Mesendoderm (in vitro differentiated cells): ENCODE results near the gene SV2A.
"Not testable (repeated sequence)": the region's sequence is repeated elsewhere in the genome, so short reads cannot be mapped to it uniquely, and the experiment has no call there.

Source experiments
- DNase-seq: peaks from one replicate; pipeline ENCODE4 v3.0.0; 2013
- H2AK5ac ChIP-seq: 2 replicates; pipeline ENCODE4 v1.6.1; 2013; ENCODE audit warnings: low read length, inconsistent platforms
- H2BK120ac ChIP-seq: 2 replicates; pipeline ENCODE4 v1.6.1; 2013; ENCODE audit warnings: low read depth, mild to moderate bottlenecking, low read length, moderate library complexity, mixed read lengths
- H2BK15ac ChIP-seq: replicated peaks from 2 replicates; pipeline ENCODE4 v1.6.1; 2013; ENCODE audit warnings: low read depth, mild to moderate bottlenecking, moderate library complexity
- H2BK5ac ChIP-seq: 2 replicates; pipeline ENCODE4 v1.6.1; 2013; ENCODE audit warnings: low read length, inconsistent platforms
- H3K18ac ChIP-seq: 2 replicates; pipeline ENCODE4 v1.6.1; 2013; ENCODE audit warnings: mild to moderate bottlenecking, low read length, mixed read lengths
- H3K23ac ChIP-seq: one replicate; pipeline ENCODE4 v1.6.1; 2013; ENCODE audit warnings: low read length
- H3K27ac ChIP-seq: 2 replicates; pipeline ENCODE4 v1.5.1; 2013; ENCODE audit warnings: low read depth, mild to moderate bottlenecking, inconsistent platforms, low read length, moderate library complexity
- H3K27me3 ChIP-seq: 2 replicates; pipeline ENCODE4 v1.6.1; 2013; ENCODE audit warnings: low read length, control low read depth, mild to moderate bottlenecking, inconsistent platforms; ENCODE audit not compliant: insufficient read depth, poor library complexity
- H3K36me3 ChIP-seq: 2 replicates; pipeline ENCODE4 v1.6.1; 2013; ENCODE audit warnings: low read length, inconsistent platforms; ENCODE audit not compliant: control insufficient read depth, insufficient read depth
- H3K4ac ChIP-seq: one replicate; pipeline ENCODE4 v1.6.1; 2013; ENCODE audit warnings: low read depth, mild to moderate bottlenecking, low read length, moderate library complexity
- H3K4me1 ChIP-seq: 2 replicates; pipeline ENCODE4 v1.6.1; 2013; ENCODE audit warnings: low read depth, low read length, inconsistent platforms; ENCODE audit not compliant: control insufficient read depth
- H3K4me2 ChIP-seq: 2 replicates; pipeline ENCODE4 v1.6.1; 2013; ENCODE audit warnings: low read length
- H3K4me3 ChIP-seq: 2 replicates; pipeline ENCODE4 v1.5.1; 2013; ENCODE audit warnings: mild to moderate bottlenecking, low read length
- H3K56ac ChIP-seq: one replicate; pipeline ENCODE4 v1.6.1; 2013; ENCODE audit warnings: low read length
- H3K79me1 ChIP-seq: 2 replicates; pipeline ENCODE4 v1.6.1; 2013; ENCODE audit warnings: low read length, inconsistent platforms
- H3K79me2 ChIP-seq: 2 replicates; pipeline ENCODE4 v1.6.1; 2013; ENCODE audit warnings: mild to moderate bottlenecking, low read length; ENCODE audit not compliant: control insufficient read depth, insufficient read depth
- H3K9ac ChIP-seq: 2 replicates; pipeline ENCODE4 v1.6.1; 2013; ENCODE audit warnings: low read length, inconsistent platforms
- H4K5ac ChIP-seq: one replicate; pipeline ENCODE4 v1.6.1; 2013; ENCODE audit warnings: low read length
- H4K8ac ChIP-seq: one replicate; pipeline ENCODE4 v1.6.1; 2013; ENCODE audit warnings: low read depth, mild to moderate bottlenecking, control low read depth, low read length, moderate library complexity
- WGBS: extraction: QIAGEN DNeasy Blood & Tissue Kit; methylation state at CpG from one replicate; pipeline ENCODE4 v1.1.7; 2013; ENCODE audit warnings: low lambda C conversion rate, missing lambda C conversion rate; ENCODE audit not compliant: insufficient coverage; ENCODE audit errors: extremely low coverage; 5-methylcytosine and 5-hydroxymethylcytosine counted together

The SV2A gene

GRCh38 chr1:149896575-149896974, 21.1 kb downstream of the SV2A start:
- H2AK5ac ChIP-seq = no peak overlapping the region
- H4K8ac ChIP-seq = no peak overlapping the region
- WGBS = no CpG with 5 or more reads among the region's 4 CpGs
- no peak overlapping the region for H2BK5ac ChIP-seq
- H3K27me3 ChIP-seq = no peaks in the 10 kb centered on the region
- H3K79me2 ChIP-seq = no peaks in the 10 kb centered on the region
- H3K9ac ChIP-seq = no peak overlapping the region
- H3K18ac ChIP-seq = no peak overlapping the region
- no peak overlapping the region for H3K4me3 ChIP-seq
- H2BK15ac ChIP-seq = no peak overlapping the region
- H3K4me2 ChIP-seq = no peak overlapping the region
- H4K5ac ChIP-seq = no peak overlapping the region
- H3K79me1 ChIP-seq = no peaks in the 10 kb centered on the region
- no peak for DNase-seq
- no peak overlapping the region for H3K56ac ChIP-seq
- H2BK120ac ChIP-seq = no peak overlapping the region
- H3K4ac ChIP-seq = no peak overlapping the region
- H3K4me1 ChIP-seq = no peaks in the 10 kb centered on the region
- H3K27ac ChIP-seq = no peak overlapping the region
- H3K36me3 ChIP-seq = no peaks in the 10 kb centered on the region
- H3K23ac ChIP-seq = no peak overlapping the region

GRCh38 chr1:149888999-149889289, 28.7 kb downstream of the SV2A start:
- Histone ChIP-seq H3K9ac (peak overlapping the region; percentile 73), H2BK5ac (peak overlapping the region; percentile 57), H2AK5ac (no peak overlapping the region), H3K36me3 (no peaks in the 10 kb centered on the region), H3K56ac (peak overlapping the region; percentile 68), H2BK15ac (no peak overlapping the region), H3K79me1 (no peaks in the 10 kb centered on the region), H2BK120ac (peak overlapping the region; percentile 0), H4K8ac (no peak overlapping the region), H3K27ac (peak overlapping the region; percentile 96), H3K4ac (no peak overlapping the region), H3K23ac (no peak overlapping the region), H3K4me2 (peak overlapping the region; percentile 8), H3K27me3 (no peaks in the 10 kb centered on the region), H4K5ac (no peak overlapping the region), H3K4me1 (no peaks in the 10 kb centered on the region), H3K18ac (no peak overlapping the region), H3K79me2 (no peaks in the 10 kb centered on the region), H3K4me3 (no peak overlapping the region)
- DNase-seq = no peak
- no CpG with 5 or more reads among the region's 6 CpGs for WGBS

- Histone ChIP-seq H3K4me1 (no peaks in the 10 kb centered on the region), H3K79me1 (no peaks in the 10 kb centered on the region), H4K8ac (no peak overlapping the region), H3K23ac (no peak overlapping the region), H3K27me3 (no peaks in the 10 kb centered on the region), H3K79me2 (no peaks in the 10 kb centered on the region), H2BK120ac (peak overlapping the region; percentile 86), H3K36me3 (no peaks in the 10 kb centered on the region), H3K4ac (peak overlapping the region; percentile 83), H3K4me2 (peak overlapping the region; percentile 13), H3K56ac (peak overlapping the region; percentile 80), H3K27ac (peak overlapping the region; percentile 96), H3K4me3 (peak overlapping the region; percentile 18), H4K5ac (no peak overlapping the region), H3K18ac (peak overlapping the region; percentile 85), H3K9ac (peak overlapping the region; percentile 73), H2AK5ac (no peak overlapping the region), H2BK15ac (no peak overlapping the region), H2BK5ac (peak overlapping the region; percentile 57)
- DNase-seq = peak; percentile 97
- no CpG with 5 or more reads among the region's 28 CpGs for WGBS
Observed at GRCh38 chr1:149888247-149888998, 29.2 kb downstream of the SV2A start.

- Histone ChIP-seq H4K5ac (no peak overlapping the region), H2BK5ac (peak overlapping the region; percentile 88), H3K4me1 (no peaks in the 10 kb centered on the region), H2BK120ac (no peak overlapping the region), H3K18ac (peak overlapping the region; percentile 85), H3K4me3 (peak overlapping the region; percentile 63), H3K79me2 (no peaks in the 10 kb centered on the region), H3K27ac (peak overlapping the region; percentile 99), H3K36me3 (no peaks in the 10 kb centered on the region), H3K79me1 (no peaks in the 10 kb centered on the region), H4K8ac (peak overlapping the region; percentile 66), H3K56ac (peak overlapping the region; percentile 96), H3K9ac (peak overlapping the region; percentile 89), H2AK5ac (no peak overlapping the region), H3K23ac (no peak overlapping the region), H3K4ac (peak overlapping the region; percentile 83), H3K27me3 (no peaks in the 10 kb centered on the region), H2BK15ac (no peak overlapping the region), H3K4me2 (peak overlapping the region; percentile 37)
- DNase-seq = peak; percentile 99
- WGBS = no CpG with 5 or more reads among the region's 46 CpGs
Observed at GRCh38 chr1:149887456-149888246, 30.0 kb downstream of the SV2A start.

- not testable (repeated sequence) for H3K4me1 ChIP-seq, DNase-seq, H2BK15ac ChIP-seq, H2BK120ac ChIP-seq, H3K27me3 ChIP-seq, H2BK5ac ChIP-seq, H4K8ac ChIP-seq, H3K23ac ChIP-seq, H3K79me2 ChIP-seq, H3K36me3 ChIP-seq, H3K79me1 ChIP-seq, H4K5ac ChIP-seq, H2AK5ac ChIP-seq
- WGBS = no CpG with 5 or more reads among the region's 13 CpGs
- peak overlapping the region; percentile 71 for H3K18ac ChIP-seq
- peak overlapping the region; percentile 96 for H3K56ac ChIP-seq
- H3K27ac ChIP-seq = peak overlapping the region; percentile 99
- peak overlapping the region; percentile 63 for H3K4me3 ChIP-seq
- H3K4ac ChIP-seq = peak overlapping the region; percentile 18
- peak overlapping the region; percentile 89 for H3K9ac ChIP-seq
- peak overlapping the region; percentile 37 for H3K4me2 ChIP-seq
Observed at GRCh38 chr1:149887196-149887455, 30.5 kb downstream of the SV2A start.
